HG02943 (cell line): ENCODE measurements around the gene TTC21B.

Experiments
- ATAC-seq: cut with Tn5 transposase; IDR thresholded peaks from one replicate; pipeline ENCODE4 v1.9.1; 2021; ENCODE audit warnings: mild to moderate bottlenecking, low read depth, moderate library complexity; ENCODE audit not compliant: unreplicated experiment

TTC21B gene

GRCh38 chr2:165927353-165927752 lies 26.2 kb downstream of the TTC21B start:
- ATAC-seq, result no peak

- no peak for ATAC-seq
Measured at GRCh38 chr2:165924946-165925345, 28.6 kb downstream of the TTC21B start.

- no peak for ATAC-seq
Measured at GRCh38 chr2:165920748-165921147, 32.8 kb downstream of the TTC21B start.

GRCh38 chr2:165913636-165914035 lies 39.9 kb downstream of the TTC21B start:
- no peak for ATAC-seq

GRCh38 chr2:165911981-165912380 lies 41.6 kb downstream of the TTC21B start:
- ATAC-seq, result no peak

- ATAC-seq, result no peak
Measured at GRCh38 chr2:165911231-165911630, 42.3 kb downstream of the TTC21B start.

GRCh38 chr2:165909466-165909865 lies 44.1 kb downstream of the TTC21B start:
- ATAC-seq, result no peak

GRCh38 chr2:165905854-165906253 lies 47.7 kb downstream of the TTC21B start:
- ATAC-seq, result no peak

GRCh38 chr2:165905269-165905668 lies 48.3 kb downstream of the TTC21B start:
- ATAC-seq, result no peak

- no peak for ATAC-seq
Measured at GRCh38 chr2:165904432-165904831, 49.1 kb downstream of the TTC21B start.

GRCh38 chr2:165903406-165903805 lies 50.2 kb downstream of the TTC21B start:
- ATAC-seq, result no peak

GRCh38 chr2:165902934-165903333 lies 50.6 kb downstream of the TTC21B start:
- no peak for ATAC-seq

- ATAC-seq, result no peak
Measured at GRCh38 chr2:165901620-165902298, 51.8 kb downstream of the TTC21B start.

- no peak for ATAC-seq
Measured at GRCh38 chr2:165899311-165899710, 54.3 kb downstream of the TTC21B start.

GRCh38 chr2:165898381-165898780 lies 55.2 kb downstream of the TTC21B start:
- no peak for ATAC-seq

GRCh38 chr2:165897726-165898125 lies 55.9 kb downstream of the TTC21B start:
- no peak for ATAC-seq

GRCh38 chr2:165897074-165897473 lies 56.5 kb downstream of the TTC21B start:
- ATAC-seq, result no peak

GRCh38 chr2:165895974-165896373 lies 57.6 kb downstream of the TTC21B start:
- ATAC-seq, result no peak

- ATAC-seq, result no peak
Measured at GRCh38 chr2:165893556-165893955, 60.0 kb downstream of the TTC21B start.

GRCh38 chr2:165892526-165892925 lies 61.0 kb downstream of the TTC21B start:
- no peak for ATAC-seq

GRCh38 chr2:165891943-165892342 lies 61.6 kb downstream of the TTC21B start:
- ATAC-seq, result no peak

GRCh38 chr2:165891345-165891744 lies 62.2 kb downstream of the TTC21B start:
- no peak for ATAC-seq

- ATAC-seq, result no peak
Measured at GRCh38 chr2:165889798-165890197, 63.8 kb downstream of the TTC21B start.
